D341Med (cell line): ENCODE measurements around the gene DCTN1.
"Not testable (repeated sequence)": the region's sequence is repeated elsewhere in the genome, so short reads cannot be mapped to it uniquely, and the experiment has no call there.

ENCODE experiments used
- DNase-seq: peaks from one replicate; pipeline ENCODE4 v3.0.0; 2012; ENCODE audit warnings: low spot score

DCTN1 gene

DNA sequence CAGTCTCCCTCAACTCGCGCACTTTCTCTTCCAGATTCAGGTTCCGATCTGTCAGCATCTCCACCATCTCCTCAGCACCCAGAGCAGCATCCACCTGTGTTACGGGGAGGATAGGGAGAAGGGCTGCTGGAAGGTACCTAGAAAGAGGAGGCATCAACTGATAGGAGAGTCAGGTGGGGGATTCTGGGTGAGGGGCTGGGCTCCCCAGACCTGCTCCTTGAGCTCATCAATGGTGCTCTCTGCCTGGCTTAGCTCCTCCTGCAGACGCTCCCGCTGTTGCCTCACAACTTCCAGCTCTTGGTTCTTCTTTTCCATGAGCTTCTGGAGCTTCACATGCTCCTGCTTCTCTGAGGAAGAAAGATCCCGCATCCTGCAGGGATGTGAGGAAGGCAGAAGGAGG lies 10.1 kb downstream of the DCTN1 start:
- DNase-seq, result no peak

DNA sequence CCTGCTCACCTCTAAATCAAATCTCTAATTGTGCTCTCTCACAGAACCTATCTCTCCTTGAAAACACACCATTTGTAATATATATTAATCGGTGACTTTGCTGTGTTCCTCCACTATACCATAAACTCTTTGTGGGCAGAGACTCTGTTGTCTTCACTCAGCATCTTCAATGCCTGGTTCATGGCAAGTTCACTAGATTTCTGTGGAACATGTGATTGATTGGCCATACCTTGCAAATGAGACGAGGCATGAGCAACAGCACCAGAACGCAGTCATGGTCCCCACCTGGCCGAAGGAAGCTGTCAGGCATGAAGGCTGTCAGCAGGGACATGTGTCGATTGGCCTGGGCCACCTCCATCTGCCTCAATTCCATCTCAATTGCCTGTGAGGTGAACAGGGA lies 11.6 kb downstream of the DCTN1 start:
- DNase-seq, result no peak

DNA sequence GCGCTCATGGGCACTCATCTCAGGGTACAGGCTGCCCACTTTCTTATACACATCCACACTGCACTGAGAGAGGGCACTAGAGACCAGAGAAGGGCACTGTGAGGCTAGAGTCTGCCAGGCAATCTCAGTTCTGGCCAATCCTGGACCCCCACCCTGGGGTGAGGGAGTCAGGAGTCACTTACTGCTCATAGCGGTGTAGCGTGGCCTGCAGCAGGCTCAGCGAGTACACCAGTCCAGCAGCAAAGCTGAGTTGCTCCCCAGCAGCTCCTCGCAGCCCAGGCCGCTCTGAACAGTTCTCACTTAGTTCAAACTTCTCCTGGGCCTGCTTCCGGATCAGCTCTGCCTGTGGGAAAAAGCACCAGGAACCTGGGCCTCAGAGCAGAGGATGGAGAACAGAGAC lies 12.3 kb downstream of the DCTN1 start:
- DNase-seq, result no peak

DNA sequence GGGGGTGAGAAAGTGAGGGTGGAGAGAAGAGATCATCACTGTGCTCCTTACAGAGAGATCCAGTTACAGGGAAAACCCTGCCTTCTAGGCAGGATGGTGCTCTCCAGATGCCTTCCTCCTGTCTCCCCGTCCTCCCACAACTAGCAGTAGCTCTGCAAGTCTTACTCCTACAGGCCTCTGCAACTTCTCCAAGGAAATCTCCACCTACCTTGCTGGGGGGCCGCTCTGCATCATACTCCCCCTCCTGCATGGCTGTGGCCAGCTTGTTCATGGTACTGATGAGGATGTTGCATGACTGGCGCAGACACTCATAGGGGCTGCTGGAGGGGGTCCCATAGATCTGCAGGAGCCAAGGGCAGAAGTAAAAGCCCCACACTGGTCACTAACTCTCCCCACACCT lies 14.1 kb downstream of the DCTN1 start:
- DNase-seq, result no peak

DNA sequence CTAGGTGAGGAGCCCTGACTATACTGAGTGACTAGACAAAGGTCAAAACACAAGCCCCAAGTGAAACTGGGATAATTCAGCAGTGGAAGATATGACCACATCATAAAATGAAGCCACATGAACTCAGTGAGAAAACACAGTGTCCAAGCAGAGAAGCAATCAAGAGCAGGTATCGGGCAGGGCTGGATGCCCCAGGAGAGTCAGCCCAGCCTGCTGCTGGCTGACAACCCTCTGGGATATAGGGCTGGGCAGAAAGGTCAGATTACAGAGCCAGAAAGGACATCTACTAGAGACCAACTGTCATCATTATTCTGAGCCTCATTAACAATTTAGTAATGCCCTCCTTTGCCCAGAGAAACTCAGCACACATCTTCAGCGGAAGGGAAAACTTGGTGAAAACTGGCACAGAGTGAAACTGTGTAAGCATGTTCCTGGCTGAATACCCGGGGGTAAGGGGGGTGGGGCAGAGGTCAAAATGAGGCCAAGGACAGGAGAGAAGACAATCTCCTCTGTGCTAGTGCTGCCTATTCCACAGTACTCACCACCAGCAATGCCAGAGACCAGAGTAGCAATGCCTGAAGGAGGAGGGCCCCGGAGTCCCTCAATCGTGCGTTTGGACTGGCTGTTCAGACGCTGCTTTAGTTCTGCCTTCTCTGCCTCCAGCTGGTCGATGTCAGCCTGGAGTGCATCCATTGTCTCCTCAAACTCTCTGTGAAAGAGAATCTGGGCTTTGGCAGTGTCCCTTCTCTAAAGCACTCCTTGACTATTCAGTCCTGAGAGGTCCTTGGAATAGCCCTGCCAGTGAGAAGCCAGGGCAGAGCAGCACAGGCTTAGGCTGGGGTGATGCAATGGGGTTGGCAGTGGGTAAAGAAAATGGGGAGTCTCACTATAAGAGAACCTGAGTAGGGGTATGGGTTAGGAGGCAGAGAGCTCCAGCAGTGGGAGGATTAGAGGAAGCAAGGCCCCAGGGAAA lies 15.3 kb downstream of the DCTN1 start:
- no peak for DNase-seq

DNA sequence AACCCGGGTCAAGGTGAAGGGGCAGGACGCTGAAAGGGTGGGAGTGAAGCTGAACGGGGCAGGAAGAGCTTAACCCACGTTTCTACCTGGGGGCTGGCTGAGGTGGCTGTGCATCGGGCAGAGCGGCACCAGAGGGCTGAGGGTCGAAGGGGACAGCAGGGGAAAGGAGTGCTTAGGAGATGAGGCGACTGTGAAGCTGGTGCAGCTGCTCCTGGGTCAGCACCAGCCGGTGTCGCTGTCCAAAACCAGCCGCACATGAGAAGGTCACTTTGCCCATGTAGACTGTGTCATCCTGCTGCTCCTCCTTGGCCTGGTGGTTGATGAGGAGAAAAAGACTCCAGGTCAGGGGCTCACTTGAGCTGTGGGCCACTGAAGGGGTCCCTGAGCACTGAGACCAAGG lies 18.8 kb downstream of the DCTN1 start:
- DNase-seq, result no peak

DNA sequence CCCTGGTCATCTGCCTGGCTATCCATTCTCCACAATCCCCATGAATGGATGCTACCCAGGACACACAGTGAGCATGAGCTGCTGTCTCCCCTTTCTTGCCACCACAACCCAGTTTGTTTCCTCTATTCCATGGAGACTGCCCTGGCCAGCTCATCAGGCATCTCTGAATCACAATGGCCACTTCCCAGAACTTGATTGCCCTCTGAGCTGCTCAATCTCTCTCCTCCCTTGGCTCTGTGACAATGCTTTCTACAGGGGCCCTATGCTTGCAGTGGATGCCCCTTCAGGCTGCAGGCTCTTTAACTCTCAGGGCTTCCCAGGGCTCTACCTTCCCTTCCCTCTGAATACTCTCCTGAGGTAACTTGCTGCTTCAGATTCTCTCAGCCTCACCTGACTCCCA lies 22.5 kb downstream of the DCTN1 start:
- no peak for DNase-seq

DNA sequence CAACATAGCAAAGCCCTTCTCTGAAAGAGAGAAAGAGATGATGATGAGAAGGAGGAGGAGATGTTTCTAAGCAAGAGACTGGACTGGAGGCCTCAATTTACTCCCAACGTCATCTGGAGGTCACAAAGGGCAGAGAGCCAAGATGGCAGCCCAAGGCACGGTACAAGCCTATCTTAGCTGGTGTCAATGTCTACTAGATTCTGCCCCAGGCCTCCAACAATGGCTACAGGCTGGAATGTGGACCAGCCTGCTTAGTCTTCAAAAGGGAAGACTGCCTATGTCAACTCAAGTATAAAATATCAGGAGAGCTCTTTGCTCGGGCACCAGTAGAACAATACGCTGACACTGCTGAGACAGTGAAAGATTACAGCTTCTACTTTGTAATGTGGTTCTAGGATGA lies 30.2 kb downstream of the DCTN1 start:
- DNase-seq, result no peak

DNA sequence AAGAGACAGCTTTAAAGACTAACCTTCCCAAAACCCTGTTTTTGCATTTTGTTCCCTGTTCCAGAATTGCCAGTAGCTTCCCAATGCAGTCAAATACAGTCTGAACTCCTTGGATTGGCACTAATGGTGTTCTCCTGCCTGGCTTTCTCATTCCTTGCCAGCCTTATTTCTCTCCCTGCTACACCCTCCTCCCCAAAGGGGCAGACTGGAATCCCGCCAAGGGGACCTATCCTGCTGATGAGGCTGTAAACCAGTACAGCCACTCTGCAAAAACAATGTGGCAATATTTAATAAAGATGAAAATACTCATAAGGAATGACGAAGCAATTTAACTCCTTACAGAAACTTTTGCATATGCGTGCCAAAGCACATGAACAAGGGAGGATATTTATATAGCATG lies 32.4 kb downstream of the DCTN1 start:
- no peak for DNase-seq

DNA sequence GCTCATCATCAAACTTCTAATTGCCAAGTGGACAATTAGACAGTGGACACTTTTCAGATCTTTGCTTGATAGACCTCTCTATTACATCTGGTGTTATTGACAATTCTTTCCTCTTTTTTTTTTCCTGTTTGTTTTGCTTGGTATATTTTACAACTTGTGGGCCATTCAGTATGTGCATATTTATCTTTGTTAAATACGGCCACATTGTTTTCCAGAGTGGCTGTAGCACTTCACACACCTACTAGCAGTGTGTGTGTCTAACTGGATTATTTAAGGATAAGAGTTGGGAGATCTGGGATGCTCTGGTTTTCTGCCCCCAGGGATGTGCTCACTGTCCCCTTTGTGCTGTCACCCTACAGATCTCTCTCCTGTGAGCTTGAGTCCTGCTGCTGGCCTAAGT lies 32.8 kb downstream of the DCTN1 start:
- DNase-seq, result no peak

DNA sequence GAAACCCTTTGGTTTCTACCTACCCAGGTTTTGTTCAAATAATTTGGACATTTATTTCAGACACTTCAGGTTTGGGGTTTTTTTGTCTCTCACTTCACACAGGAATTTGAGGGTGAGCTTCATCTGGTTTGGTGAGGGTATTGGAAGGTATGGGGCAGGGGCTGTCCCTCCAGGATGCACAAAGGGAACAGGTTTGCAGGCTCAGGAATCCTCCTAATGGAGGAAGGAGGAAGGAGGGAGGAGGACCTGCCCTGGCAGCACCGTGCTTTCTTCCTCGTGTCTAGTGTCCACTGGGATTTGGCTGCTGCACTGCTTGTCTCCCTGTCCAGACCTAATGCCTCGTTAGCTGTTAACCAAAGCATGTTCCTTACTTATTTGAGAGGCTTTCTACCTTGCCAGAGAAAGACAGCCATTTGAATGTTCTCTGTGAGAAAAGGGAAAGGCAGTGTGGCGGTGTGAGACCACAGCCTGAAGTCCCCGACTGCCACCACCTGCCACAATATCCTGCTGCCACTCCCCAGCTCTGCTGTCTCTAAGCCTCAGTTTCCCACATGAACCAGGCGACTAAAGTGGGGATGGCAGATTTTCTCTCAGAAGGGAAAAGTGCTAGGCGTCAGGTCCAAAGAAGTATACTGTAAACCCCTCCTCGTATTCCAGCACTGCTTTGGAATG lies 34.7 kb downstream of the DCTN1 start:
- DNase-seq, result no peak

DNA sequence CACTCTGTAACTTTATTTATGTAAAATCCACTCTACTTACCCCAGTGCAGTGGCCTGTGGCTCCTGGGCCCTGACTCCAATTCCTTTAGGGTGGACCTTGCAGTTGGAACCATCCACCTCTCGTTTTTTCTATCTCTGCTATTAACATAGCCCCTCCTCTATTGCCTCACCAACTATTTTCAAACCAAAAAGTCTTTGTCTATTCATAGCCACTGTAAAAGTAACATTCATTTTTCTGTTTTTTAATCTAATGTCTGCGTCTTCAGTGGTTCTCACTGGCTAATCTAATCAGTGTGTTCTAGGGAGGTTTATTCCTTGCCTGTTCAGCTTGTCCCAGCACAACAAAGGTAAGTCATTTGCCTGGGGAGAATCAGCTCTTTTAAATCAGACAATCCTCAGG lies 36.8 kb downstream of the DCTN1 start, which contains the start of gene SLC4A5:
Gene SLC4A5 (minus strand): TSS at position 101 of the 400 bp plus-strand sequence. CDS start 28,393 bp downstream, outside the sequence.
- DNase-seq, result no peak

DNA sequence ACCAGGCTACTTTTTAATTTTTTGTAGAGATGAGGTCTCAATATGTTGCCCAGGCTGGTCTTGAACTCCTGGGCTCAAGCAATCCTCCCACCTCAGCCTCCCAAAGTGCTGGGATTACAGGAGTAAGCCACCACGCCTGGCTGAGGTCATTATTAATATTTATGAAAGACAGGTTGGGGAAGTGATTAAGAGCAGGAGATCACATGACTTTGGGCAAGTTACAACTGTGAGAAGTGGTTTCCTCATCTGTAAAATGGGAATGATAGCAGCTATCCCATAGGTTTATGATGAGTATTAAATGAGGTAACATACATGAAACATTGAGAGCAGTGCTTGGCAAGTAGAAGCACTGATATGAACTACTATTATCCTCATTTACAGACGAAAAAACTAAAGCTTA lies 43.9 kb downstream of the DCTN1 start:
- not testable (repeated sequence) for DNase-seq

DNA sequence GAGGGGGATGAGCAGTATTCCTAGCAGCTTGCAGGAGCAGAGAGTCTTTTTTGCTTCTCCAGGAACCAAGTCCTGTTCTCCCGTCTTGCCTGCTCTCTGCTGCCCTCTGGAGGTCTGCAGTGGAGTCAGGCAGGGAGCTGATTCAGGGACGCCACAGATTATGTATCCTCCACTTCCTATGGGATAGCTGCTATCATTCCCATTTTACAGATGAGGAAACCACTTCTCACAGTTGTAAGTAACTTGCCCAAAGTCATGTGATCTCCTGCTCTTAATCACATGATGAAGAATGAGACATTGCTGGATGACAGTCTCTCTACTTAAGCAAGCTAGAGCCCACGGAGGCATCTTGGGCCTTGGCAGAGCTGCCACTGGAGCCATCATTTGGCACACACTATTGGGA lies 45.2 kb downstream of the DCTN1 start:
- DNase-seq, result peak; percentile 84

DNA sequence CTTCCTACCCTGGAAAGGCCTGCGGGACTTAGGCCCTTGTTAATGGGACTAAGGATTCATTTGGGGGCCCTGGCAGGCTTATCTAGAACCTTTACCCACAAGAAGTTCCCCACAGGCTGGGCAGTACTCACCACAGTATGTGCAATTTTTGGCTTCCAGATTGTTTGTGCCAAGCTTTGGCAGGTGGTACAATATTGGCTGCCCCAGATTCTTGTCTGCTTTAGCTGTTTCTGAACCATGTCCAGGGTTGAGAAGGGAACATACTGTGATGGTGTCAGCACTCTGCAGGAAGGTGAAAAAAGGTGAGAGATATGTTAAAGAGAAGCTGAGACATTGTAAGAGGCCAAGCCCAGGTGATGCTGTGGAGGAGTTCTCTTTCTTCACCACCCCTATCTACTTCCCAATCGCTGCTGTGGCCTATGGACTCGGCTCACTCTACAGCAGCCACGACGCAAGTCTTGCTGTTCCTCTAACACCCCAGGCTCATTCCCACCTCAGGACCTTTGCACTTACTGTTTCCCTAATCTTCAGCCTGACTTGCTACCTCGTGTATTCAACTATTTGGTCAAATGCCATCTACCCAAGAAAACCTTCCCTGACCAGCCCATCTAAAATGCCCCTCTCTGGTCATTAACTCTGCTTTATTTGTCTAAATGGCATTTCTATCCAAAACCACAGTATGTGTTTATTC lies 46.1 kb downstream of the DCTN1 start:
- no peak for DNase-seq

DNA sequence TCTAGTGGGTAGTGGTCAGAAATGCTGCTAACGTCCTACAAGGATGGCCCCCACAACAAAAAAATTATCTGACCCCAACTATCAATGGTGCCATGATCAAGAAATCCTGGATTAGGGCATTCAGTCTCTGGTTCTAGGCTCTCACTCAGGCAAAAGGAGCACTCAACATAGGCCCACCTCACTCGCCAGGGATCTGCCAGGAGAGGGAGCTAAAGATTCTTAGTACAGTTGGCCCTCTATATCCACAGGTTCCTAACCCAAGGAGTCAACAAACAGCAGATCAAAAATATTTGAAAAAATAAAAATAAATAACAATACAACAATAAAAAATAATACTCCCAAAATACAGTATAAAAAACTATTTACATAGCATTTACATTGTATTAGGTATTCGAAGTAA lies 46.9 kb downstream of the DCTN1 start:
- peak; percentile 62 for DNase-seq

DNA sequence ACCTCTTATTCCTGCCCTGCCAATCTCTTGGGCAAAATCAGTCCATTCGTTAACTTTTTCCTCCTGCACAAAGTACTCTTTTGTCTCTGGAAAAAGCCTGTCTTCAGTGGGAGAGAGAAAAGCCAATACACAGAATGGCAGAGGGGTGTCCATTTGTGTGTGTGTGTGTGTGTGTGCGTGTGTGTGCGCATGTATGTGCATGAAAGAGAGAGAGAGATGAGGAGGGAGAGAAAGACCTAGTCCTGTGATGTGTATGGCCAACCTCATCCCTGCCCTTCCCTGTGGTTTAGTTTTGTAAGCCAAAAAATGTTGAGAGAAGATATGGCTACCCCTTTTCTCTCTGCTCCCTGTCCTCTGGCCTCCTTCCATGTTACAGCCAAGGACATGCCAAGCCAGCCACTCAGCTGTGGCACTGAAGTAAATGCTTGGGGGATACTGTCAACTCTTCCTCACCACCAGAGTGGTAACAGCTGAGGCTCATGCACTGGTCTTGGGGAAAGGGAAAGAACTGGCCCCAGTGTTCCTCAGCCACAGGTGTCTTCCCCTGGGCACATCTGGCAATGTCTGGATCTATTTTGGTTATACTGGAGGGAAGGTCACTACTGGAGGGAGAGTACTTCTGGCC lies 47.4 kb downstream of the DCTN1 start:
- no peak for DNase-seq

DNA sequence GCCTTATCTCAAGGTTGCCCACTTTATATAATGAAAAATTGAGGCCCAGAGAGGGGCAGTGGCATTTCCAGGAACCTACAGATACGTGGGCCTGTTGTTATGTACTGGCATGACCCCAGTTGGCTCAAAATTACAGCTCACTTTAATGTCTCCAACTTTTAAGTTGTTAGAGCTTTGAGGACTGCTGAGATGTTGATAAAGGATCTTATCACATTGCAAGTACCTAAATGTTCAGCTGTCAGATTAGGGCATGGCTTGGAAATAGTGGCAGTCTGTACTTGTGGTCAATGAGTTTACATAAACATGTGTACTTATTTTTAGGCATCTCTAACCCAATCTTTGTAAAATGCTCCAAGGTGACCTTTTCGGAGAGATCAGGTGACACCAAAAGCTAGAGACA lies 51.5 kb downstream of the DCTN1 start:
- no peak for DNase-seq

DNA sequence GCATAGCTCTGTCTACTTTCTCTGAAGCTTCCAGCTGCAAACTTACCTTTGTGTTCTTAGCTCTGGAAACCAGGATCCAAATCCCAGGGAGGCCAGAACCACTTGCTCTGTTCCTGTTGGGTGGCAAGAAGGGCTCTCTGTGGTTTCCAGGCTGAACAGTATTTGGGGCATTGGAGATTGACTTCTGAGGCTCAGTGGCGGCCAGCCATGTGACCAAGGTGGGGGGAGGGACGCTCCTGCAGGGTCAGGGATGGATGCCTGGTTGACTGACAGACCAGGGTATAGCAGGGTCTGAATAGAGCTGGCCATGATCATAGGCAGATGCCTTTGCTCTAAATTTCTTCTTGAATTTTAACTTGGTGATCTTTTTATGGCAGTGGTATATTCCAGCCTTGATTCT lies 52.0 kb downstream of the DCTN1 start:
- no peak for DNase-seq

DNA sequence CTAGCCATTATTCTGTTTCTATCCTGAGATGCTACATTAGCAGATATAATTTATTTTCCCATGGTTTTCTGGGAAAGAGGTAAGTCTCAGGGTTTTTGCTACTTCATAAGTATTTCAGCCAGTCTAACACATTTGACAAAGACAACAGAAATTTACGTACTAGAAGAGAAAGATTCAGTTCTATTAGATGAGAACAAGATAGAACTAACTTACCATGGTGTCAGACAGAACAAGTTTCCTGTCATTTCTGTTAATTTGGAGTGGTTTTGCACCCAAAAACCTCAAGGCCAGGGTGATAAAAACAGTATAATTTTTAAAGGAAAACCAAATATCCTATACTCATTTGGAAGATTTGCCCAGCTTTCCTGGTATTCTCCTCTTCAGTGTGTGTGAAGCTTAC lies 52.5 kb downstream of the DCTN1 start:
- DNase-seq, result no peak

DNA sequence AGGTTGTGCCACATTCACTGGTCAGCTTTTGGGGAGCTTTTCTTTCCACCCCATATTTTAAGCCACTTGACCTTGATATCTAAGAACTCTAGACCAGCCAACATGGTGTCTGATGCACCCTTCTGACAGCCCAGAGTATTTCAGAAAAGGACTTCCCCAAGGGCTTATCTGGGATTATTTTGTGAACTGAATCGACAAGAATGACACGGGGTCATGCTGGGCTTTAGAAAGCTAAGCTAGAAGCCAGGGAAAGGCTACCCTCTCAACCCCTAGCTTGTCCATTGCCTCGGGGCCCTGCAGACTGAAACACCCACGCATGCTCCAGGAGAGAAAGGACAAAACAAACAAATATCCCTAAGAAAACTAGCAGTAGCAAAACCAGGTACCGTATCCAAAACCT lies 52.9 kb downstream of the DCTN1 start:
- DNase-seq, result no peak

DNA sequence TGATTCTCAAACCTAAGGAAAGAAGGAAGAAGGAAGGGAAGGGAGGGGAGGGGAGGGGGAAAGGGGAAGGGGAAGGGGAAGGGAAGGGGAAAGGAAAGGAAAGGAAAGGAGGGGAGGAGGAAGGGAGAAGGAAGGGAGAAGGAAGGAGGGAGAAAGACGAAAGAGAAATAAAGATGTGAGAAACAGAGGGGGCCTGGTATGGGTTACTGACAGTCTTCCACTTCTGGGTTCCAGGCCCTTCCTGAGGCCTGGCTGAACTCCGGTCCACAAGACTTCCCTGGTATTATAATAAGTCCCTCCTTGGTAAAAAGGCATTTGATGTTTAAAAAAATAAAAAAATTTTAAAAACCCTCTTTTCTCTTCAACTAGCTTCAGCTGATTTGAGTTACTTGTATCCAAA lies 54.3 kb downstream of the DCTN1 start:
- no peak for DNase-seq
